ENCODE data around the gene PTGDS. TPM values are rescaled to one million over a fixed set of nuclear protein-coding genes. Genes with fewer than 3 reads are reported as not detected.

The PTGDS gene
- polyA plus RNA-seq, 1 donor from 2014 or later, result 2.0 TPM

GRCh38 chr9:137013571-137013940, 36.3 kb downstream of the PTGDS start:
- Histone ChIP-seq H2AFZ (ENCODE audit: low read depth, low read length) (no peak overlapping the region), H3K9me3 (ENCODE audit: low read length) (no peaks in the 10 kb centered on the region), H3K9me2 (ENCODE audit: insufficient read depth, low read length) (no peaks in the 10 kb centered on the region), H3K27ac (ENCODE audit: low read length) (no peak overlapping the region), H3K27me3 (ENCODE audit: insufficient read depth, low read depth, low read length) (no peaks in the 10 kb centered on the region), H3F3A (ENCODE audit: insufficient read depth, low read length, poor library complexity, severe bottlenecking) (no peaks in the 10 kb centered on the region), H3K9ac (ENCODE audit: low read length) (no peak overlapping the region), H3K79me2 (replicated peaks; ENCODE audit: insufficient read depth, low read length) (no peaks in the 10 kb centered on the region), H3K36me3 (ENCODE audit: insufficient read depth, low read length) (peaks cover 7% of the 10 kb centered on the region), H3K4me3 (ENCODE audit: low read length) (no peak overlapping the region), H3K4me2 (ENCODE audit: low read length) (no peak overlapping the region), H4K20me1 (ENCODE audit: insufficient read depth) (no peaks in the 10 kb centered on the region)
- TF ChIP-seq POLR2AphosphoS5 (IDR thresholded peaks at IDR 0.05) (no peak), MXI1 (conservative IDR thresholded peaks at IDR 0.05; ENCODE audit: poor library complexity, severe bottlenecking) (no peak), CTCF (IDR thresholded peaks at IDR 0.05; ENCODE audit: poor library complexity, severe bottlenecking) (no peak), TAF1 (IDR thresholded peaks at IDR 0.05; ENCODE audit: low read depth) (no peak), RAD21 (conservative IDR thresholded peaks at IDR 0.05) (no peak), EZH2 (IDR thresholded peaks at IDR 0.05; ENCODE audit: borderline replicate concordance, insufficient read depth, low read length, poor library complexity, severe bottlenecking) (no peak), REST (IDR thresholded peaks at IDR 0.05; ENCODE audit: borderline replicate concordance) (no peak), SMC3 (conservative IDR thresholded peaks at IDR 0.05; ENCODE audit: poor library complexity) (no peak), EP300 (conservative IDR thresholded peaks at IDR 0.05; ENCODE audit: poor library complexity, severe bottlenecking) (no peak)

- Histone ChIP-seq H3K4me2 (ENCODE audit: low read length) (no peak overlapping the region), H3K36me3 (ENCODE audit: insufficient read depth, low read length) (peaks cover 7% of the 10 kb centered on the region), H3K9me3 (ENCODE audit: low read length) (no peaks in the 10 kb centered on the region), H4K20me1 (ENCODE audit: insufficient read depth) (no peaks in the 10 kb centered on the region), H3K9ac (ENCODE audit: low read length) (no peak overlapping the region), H2AFZ (ENCODE audit: low read depth, low read length) (no peak overlapping the region), H3K27me3 (ENCODE audit: insufficient read depth, low read depth, low read length) (no peaks in the 10 kb centered on the region), H3K79me2 (replicated peaks; ENCODE audit: insufficient read depth, low read length) (no peaks in the 10 kb centered on the region), H3K9me2 (ENCODE audit: insufficient read depth, low read length) (no peaks in the 10 kb centered on the region), H3K4me3 (ENCODE audit: low read length) (no peak overlapping the region), H3K27ac (ENCODE audit: low read length) (no peak overlapping the region), H3F3A (ENCODE audit: insufficient read depth, low read length, poor library complexity, severe bottlenecking) (no peaks in the 10 kb centered on the region)
- TF ChIP-seq EP300 (conservative IDR thresholded peaks at IDR 0.05; ENCODE audit: poor library complexity, severe bottlenecking) (no peak), POLR2AphosphoS5 (IDR thresholded peaks at IDR 0.05) (no peak), EZH2 (IDR thresholded peaks at IDR 0.05; ENCODE audit: borderline replicate concordance, insufficient read depth, low read length, poor library complexity, severe bottlenecking) (no peak), RAD21 (conservative IDR thresholded peaks at IDR 0.05) (no peak), SMC3 (conservative IDR thresholded peaks at IDR 0.05; ENCODE audit: poor library complexity) (no peak), CTCF (IDR thresholded peaks at IDR 0.05; ENCODE audit: poor library complexity, severe bottlenecking) (no peak), MXI1 (conservative IDR thresholded peaks at IDR 0.05; ENCODE audit: poor library complexity, severe bottlenecking) (no peak)
These were observed 36.9 kb downstream of the PTGDS start for GRCh38 chr9:137014166-137014565.

Data from neural cell (in vitro differentiated cells).